Measurements from ENCODE around the gene SQSTM1.

Gene SQSTM1

DNA sequence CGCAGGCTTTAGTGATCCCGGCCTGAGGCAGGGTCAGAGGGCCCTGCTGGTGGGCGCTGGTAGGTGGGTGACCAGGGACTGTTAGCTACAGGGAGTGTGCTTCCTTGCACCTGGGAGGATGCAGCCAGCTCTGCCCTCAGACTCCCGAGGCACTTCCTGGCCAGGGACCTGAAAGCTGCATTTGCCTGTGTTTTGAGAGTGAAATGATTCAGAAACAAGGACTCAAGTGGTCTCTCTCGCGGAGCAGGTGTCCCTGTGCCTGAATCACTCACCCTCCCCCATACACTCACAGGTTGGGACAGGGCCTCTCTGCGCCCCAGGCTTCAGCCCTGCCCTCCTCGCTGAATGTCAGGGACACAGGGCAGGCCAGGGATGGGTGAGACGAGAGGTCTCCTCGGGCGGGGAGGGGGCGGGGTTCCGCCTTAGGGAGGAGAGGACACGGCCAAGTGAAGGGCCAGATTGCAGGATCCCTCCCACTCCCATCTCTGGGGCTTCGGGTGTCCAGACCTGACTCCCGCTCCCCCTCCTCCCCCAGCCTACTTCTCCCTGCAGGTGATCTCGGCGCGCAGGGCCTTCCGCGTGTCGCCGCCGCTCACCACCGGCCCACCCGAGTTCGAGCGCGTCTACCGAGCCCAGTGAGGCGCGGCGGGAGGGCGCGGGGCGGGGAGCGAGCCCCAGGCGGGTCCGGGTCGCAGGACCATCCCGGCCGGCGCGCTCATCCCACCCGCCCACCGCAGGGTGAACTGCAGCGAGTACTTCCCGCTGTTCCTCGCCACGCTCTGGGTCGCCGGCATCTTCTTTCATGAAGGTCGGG, 25.4 kb upstream of the SQSTM1 start:
- no peak for DNase-seq (ENCODE audit: low read depth)

DNA sequence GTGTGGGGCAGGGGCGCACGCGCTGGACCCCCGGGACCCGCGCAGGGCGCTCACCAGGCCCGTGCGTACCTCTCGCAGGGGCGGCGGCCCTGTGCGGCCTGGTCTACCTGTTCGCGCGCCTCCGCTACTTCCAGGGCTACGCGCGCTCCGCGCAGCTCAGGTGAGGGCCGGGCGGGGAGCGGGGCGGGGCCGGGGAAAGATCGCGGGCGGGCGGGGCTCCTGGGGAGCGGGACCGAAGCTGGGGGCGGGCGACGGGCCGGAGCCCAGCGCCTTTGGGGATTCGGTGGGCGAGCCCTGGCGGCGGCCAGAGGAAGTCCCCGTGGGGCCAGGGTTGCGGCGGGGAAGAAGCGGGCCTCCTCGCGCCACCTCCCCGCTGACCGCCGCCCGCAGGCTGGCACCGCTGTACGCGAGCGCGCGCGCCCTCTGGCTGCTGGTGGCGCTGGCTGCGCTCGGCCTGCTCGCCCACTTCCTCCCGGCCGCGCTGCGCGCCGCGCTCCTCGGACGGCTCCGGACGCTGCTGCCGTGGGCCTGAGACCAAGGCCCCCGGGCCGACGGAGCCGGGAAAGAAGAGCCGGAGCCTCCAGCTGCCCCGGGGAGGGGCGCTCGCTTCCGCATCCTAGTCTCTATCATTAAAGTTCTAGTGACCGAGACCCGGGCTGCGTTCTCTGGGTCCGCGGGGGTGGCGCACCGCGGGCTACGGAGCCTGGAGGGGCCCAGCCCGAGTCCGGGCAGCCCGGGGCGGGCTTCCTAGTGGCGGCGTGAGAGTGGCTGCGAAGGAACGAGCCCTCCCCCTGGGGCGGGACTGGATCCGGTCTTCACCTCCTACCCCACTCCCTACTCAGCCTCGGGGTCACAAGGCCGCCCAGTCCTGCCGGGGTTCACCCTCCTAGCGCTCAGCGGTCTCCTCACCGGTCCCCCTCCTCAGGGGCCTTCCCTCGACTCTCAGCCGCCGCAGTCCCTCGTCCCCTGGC, 24.6 kb upstream of the SQSTM1 start:
- peak; percentile 51 for DNase-seq (ENCODE audit: low read depth)

DNA sequence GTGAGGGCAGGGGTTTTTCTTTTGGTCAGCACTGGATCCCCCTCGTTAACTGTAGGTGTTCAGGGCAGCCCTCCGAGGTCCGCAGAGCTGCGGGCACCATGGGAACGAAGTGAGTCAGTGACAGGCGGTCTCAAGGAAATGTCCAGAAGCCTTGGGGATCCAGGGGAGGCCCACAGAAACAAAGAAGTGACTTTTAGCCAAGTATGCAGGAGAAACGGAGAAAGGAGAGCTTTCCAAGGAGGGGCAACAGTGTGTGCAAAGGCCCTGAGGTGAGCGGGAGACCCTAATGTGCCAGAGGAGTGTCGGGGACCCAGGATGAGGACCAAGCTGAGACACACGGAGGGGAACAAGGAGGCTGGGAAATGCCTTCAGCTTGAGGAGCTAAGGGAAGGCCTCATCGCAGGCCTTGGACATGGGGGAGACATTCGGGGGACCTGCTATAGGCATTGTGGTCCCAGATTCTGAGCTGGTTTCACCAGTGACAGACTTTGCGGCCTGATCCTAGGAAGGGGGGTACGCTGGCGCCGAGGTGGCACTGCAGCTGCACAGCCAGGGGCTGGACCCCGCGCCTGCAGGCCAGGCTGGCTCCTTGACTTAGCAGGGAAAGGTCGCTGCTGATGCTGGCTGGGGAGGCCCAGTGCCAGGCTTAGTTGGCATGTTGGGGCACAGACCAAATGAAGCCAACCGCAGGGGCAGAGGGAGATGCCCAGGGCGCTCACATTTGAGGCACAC, 23.7 kb upstream of the SQSTM1 start:
- no peak for DNase-seq (ENCODE audit: low read depth)

DNA sequence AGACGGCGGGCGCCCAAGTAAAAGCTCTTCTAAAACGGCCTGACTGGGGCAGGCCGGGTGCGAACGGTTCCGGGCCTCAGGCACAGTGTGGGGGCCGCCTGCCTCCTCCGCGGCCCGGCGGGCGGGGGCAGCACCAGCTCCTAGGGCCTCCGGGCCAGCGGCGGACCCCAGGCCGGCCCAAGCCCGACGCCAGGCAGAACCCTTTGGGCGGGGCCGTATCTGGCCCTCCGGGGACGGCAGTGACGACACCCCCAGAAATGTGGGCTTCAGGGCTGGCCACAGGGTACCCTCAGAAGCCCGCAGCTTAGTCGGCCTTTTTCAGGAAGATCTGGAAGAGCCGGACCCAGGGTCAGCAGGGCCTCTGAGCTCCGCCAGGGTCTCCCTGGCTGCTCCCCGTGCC, 23.0 kb upstream of the SQSTM1 start:
- no peak for DNase-seq (ENCODE audit: low read depth)

DNA sequence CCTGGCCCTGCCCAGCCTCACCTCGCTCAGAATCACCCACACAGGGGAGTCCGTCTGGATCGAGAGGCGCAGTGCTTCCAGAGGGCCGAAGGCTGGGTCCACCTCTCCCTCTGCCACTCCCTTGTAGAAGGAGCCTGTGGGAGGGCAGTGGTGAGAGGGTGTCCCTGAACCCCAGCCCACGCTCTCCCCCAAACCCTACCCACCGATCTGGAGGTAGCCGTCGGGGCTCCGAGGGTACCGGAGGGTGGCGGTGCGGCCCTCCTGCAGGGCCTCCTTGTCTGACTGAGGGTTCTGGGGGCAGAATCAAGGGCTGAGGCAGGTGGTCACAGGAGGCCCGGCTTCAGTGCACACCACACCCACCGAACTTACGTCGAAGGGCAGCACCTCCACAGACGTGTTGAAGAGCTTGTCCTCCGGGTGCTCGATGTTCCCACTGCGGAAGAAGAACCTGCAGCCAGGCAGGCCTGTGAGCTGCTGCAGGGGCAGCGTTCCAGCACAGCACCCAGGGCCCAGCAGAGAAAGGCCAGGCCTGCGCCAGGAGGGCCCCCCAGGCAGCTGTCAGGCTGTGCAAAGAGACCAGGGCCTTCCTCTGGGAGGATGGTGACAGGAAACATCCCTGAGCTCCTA, 22.4 kb upstream of the SQSTM1 start:
- DNase-seq (ENCODE audit: low read depth), result no peak

DNA sequence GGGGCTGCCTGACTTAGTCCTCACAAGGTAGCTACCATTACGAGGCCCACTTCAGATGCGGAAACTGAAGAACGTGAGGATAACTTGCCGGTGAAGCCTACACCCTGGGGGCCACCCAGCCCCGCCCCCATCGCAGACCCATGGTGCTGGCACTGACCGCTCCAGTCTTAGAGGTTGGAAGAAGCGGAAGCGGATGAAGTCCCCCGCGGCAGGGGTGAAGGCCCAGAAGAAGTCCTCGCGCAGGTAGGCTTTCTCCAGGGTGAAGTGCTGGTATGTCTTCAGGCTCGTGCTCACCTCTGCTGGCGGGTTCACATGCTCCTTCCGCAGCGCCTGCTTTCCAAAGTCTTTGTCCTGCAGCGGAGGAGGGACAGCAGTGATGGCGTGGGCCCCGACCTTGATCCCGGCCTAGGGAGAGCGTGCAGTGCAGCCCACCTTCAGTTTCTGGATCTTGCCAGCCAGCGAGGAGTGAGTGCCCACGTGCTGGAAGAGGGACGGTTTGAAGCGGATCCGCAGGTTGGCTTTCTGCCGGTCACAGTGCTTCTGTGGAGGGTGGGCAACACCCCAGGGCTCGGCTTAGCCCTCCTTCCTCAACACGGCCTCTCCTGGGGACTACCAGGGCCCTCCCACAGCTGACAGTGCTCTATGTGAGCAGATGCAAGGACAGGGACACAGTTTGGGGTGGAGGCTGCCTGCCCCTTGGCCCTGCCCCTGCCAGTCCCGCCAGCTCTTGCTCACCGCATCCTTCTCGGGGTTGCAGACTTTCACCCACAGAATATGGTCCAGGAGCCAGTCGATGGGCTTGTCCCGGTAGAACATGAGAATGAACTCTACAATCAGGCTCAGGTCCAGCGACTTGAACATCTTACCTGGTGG, 21.7 kb upstream of the SQSTM1 start:
- no peak for DNase-seq (ENCODE audit: low read depth)

DNA sequence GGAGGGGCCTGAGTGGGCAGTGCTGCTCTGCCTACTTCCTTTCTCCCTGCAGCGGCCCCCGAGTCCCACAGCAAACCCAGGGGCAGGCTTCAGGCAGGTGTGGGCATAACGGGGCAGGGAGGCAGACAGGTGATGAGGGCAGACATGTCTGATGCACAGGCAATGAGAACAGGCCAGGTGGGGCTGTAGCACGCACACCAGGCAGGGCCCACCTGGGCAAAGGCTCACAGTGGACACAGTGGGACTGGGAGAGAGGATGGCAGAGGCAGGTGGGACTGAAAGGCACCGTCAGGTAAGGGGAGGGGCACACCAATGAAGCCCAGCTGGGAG, 21.1 kb upstream of the SQSTM1 start:
- no peak for DNase-seq (ENCODE audit: low read depth)

DNA sequence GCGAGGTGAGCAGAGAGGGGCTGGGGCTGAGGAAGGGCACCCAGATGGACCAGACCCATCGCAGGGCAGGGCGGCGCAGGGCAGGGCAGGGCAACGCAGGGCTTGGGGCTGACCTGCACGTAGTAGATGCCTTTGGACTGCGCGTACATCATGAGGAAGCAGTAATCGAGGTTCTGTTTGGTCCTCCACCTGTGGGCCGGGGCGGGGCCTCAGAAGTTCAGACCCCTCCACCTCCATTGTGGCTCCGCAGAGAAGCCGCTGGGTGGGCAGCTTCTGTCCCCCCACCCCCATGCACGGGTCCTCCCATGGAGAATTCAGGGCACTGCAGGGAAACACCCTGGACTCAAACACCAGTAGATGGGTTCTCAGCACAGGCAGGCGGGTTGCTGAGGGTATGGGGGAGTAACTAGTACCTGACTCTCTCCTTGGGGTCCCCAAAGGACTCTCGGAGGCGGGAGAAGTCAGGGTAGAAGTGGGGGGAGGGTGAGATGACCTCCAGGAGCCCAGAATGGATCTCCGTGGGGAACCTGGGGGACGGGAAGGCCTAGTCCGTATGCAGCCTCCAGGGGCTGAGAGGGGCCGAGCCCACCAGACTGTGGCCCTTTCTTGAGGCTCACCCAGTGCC, 20.5 kb upstream of the SQSTM1 start:
- no peak for DNase-seq (ENCODE audit: low read depth)

DNA sequence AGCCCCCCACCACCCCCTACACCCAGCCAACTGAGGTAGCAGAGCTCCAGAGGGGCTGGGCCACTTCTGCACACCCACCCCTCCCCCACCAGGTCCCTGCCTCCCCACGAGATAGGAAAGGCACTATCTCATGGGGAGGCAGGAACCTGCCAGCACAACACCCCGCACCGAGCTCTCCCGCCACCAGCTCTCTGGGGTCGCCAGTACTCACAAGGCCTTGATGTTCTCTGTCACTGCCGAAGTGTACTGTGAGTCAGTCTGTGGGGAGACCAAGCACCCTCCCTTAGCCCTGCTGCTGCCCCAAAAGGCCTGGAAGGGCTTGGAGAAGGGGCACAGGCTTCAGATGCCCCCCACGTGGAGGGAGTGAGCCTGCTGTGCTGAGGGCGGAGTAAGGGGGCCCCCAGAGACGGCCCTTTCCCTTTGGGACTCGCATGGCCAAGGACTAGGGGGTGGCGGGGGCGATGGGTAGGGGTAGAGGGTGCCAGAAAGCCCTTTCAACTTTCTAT, 20.0 kb upstream of the SQSTM1 start:
- no peak for DNase-seq (ENCODE audit: low read depth)

DNA sequence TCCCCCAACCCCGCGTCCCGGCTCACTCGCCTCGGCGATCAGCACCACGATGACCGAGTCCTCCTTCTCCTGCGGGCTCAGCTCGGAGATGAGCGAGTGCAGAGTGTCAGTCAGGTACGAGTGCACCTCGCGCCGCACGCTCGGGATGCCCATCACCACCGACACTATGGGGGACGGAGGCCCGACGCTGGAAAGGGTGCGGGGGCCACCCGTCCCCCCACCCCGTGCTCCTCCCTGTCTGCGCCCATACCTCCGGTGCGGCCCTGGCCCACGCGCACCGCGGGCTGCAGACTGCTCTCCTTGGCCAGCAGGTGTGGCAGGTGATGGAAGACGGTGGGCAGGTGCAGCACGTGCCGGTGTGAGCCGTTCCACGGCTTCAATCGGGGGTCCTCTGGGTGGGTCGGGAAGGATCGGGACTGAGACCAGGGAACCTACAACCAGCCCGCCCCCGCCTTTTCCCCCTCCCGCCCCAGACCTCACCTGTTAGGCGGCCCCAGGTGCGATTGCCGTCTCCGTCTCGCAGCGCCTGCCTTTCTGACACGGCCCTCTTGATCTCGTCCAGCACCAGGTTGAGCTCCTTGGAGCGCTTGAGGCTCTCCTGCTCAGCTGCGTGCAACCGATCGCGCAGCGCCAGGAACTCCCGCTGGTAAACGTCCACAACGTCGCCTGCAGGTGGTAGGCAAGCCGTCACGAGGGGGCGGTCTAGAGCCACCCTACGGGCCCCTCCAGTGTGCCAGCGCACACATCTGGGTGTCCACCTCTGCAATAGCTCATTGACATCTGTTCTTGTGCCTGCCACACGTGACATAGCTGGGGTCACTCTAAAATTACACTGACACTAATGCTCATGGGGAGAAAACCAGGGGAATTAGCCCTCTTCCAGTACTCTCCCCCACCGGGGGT, 19.1 kb upstream of the SQSTM1 start:
- peak; percentile 77 for DNase-seq (ENCODE audit: low read depth)

DNA sequence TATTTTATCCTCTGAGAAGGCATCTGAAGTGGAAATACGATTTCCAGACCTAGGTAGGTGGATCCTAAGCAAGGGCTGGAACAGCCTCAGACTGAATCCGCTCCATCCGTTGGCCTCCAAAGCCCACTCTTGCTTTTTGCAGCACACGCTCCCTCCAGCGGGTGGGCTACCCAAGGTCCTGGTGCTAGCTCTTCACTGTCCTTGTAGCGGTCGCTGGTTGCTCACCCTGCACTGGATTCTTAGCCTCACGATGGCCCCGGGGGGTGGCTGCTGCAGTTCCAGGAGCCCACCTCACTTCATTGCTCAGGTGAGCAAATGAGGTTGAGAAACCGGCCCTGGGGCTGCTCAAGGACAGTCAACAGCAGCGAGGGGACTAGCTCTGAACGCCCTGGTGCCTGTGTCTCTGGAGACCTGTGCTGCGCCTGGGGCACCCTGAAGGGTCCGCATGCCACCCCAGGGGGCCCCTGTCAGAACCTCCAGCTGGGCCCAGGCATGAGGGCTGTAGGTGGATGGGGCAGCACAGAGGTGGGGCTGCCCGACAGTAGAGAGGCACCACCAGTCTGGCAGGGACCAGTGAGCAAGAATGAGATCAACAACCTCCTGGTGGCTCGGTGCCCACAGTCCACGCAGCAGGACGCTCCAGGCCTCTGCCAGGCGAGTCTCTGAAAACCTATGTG, 18.4 kb upstream of the SQSTM1 start:
- DNase-seq (ENCODE audit: low read depth), result no peak

DNA sequence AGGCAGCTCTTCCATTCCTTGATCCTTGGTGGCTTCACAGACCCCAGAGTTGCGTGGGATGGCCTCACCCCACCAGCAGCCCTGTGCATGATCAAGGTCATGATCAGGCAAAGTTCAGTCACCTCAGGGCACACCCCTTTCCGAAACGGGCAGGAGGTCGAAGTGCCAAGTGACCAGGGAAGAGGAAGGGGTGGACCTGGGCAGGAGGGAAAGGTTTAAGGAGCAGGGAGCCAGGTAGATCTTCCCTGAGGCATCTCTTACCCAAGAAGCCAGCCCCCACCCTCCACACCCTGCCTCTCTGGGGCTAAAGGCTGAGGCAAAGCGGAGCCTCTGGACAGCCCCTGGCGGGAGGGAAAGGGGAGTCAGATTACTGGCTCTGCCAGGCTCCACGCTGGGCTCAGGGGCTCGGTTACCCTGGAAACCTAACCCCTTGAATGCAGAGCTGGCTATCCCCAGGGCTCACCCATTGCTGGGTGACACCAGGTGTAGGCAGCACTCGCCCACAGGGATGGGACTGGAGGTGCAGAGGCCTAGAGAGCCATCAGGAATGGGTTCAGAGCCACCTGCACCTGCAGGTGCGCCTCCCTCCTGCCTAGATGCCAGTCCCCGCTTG, 17.6 kb upstream of the SQSTM1 start:
- DNase-seq (ENCODE audit: low read depth), result no peak

DNA sequence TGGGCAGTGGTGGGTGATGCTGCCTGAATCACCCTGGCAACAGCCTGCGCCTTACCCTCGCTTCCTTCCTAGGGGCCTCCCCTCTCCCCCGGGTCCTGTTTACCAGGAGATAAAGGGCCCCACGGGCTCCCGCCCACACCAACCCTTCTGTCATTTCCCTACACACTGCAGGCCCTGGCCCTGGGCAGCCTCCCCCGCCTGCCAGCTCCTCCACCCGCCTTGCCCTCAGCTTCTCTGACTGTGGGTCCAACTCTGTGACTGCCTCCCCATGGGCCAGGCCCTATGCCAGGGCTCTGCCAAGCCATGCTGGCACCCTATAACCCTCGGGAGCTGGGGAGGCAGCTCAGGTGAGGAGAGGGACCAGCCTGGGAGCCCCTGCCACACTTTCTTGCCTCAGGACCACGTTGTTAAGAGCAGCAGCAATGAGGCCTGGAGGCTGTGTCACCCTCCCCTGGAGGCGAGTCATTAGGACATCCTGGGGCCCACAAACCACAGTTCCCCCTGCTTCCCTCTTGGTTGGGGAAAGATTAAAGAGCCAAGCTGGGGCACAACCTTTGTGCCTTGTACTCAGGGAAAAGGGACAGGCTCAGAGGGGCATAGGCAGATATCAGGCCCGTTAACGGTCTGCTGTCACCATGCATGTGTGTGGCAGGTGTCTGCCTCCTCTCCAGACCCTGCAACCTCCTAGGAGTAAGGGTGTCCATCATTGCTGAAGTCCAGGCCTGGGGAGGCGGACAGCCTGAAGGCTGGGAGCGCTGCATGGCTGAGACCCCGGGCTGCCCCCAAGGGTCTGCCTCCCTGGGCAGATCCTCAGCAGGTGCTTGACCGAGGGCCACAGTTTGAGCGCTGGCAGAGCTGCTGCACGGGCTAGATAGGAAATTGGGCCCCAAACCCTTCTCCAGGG, 16.8 kb upstream of the SQSTM1 start:
- peak; percentile 33 for DNase-seq (ENCODE audit: low read depth)

DNA sequence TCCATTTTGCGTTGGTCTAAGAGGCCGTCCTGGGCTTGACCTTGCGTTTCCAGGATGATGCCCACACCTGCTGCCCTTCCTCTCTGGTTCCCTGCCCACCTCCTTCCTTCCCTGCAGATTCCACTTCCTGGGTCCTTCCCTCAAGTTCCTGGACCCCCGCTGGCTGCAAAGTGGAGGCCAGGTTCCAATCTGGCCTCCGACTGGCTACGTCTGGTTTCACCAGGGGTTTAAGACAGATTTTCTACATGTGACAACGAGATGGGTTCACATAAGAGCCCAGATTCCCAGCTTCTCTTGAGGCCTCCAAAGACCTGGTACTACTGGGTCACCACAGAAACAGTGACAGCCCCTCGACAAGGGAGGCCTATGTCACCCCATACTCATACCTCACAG, 16.2 kb upstream of the SQSTM1 start:
- DNase-seq (ENCODE audit: low read depth), result no peak

DNA sequence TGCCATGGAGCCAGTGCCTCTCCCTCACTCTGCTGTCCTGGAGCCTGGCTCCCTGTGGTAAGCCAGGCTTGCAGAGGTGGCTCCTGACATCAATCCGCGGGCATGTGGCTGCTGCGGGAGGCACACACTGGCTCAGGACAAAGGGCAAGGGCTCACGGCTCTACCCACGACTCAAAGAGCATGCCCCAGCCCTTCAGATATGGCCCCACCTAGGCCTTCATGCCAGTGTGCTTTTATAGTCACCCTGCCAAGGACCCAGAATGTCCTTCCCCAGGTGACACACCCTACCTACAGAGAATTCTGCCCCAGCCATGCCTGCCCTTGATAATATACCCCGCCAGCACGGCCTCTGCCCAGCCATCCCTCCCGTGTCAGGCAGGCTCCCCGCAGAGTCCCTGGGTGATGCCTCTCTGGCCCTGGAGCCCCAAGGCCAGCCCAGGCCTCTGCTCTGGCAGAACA, 15.6 kb upstream of the SQSTM1 start:
- no peak for DNase-seq (ENCODE audit: low read depth)

DNA sequence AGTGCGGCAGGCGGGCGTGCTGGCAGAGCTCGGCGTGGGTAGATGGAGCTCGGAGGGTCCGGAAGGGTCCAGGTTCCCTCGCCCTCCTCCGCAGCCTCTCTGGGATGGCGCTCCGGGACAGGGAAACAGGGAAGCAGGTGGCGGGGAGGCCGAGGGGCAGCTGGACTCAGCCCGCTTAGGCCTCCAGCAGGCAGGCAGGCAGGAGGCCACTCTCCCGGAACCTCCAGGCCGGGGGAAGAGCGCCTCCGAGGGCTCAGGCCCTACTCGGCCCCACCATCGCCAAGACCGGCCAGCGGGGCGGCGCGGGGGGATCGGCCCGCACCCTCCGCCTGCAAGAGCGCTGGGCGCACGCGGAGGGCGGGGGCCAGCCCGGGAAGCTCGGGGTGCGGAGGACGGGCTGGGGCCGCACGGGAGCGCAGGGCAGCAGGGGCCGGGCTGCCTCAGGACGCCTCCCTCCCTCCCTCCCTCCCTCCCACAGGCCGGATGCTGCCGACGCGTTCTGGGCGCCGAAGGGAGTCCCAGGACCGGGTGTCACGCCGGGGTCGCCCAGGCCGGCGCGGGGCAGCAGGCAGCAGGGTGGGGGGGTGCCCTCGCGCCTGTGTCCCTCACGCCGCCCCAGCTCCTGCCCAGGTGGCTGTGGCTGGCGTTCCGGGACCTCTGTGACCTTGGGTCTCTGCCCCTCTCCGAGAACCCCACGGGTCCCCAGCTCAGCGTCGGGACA, 15.0 kb upstream of the SQSTM1 start:
- no peak for DNase-seq (ENCODE audit: low read depth)
